CD4-positive, alpha-beta T cell treated with Interleukin-6 at 100 ng/mL for 8 hours (primary cell): ENCODE data around the gene KCNQ1.

ENCODE experiments used
- DNase-seq: peaks from one replicate; pipeline ENCODE4 v3.0.0-alpha.2; 2020; ENCODE audit warnings: mixed read lengths, low spot score

KCNQ1 gene

GRCh38 chr11:2825889-2826678 is 381.3 kb downstream of the KCNQ1 start:
- DNase-seq = no peak

DNA sequence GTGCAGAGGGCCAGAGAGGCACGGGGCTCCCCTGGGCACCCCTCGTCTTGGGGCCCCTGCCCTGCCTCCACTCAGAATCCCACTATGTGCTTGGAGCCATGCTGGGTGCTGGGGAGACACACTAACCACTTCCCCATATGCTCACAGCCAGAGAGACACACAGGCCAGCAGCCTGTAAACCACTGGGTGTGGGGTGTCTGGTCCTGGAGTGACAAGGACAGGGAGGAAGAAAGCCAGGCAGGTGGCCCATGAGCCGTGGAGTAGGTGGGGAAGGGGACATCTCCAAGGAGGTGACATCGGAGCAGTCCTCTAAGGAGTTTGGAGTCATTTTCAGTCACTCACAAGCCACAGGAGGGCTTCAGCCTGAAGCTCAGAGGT is 381.9 kb downstream of the KCNQ1 start:
- DNase-seq = no peak

DNA sequence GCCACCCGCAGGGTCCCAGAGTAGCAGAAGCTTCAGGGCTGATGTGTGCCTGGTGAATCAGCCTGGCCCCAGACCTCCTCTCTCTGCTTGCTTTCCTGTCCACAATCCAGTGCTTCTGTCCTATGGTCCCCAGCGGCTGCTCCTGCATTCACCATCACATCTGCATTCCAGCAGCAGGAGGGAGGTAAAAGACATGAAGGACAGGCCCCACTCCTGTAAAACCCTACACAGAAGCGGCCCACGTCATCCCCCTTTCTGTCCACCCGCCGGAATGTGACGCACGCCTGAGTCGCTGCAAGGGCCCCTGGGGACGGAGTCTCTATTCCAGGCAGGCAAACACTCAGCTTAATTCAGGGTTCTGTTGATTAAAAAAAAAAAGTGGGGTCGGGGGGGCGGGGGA is 382.4 kb downstream of the KCNQ1 start:
- DNase-seq = no peak

DNA sequence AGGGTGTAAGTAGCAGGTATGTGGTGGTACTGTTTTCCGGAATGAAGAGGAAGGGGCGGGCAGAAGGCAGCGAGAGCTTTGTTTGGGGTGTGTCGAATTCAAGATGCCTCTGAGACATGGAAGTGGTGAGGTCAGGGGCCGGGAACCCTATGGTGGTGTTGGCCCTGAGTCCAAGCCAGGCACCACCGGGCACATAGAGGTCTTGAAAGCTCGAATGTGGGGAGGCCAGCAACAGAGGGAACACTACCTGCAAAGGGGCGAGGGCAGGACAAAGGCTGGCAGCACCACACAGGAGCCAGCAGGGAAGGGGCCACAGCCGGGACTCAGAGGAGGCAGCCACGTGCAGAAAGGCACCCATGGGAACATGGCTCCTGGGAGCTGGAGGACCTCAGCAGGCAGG is 383.0 kb downstream of the KCNQ1 start:
- no peak for DNase-seq

DNA sequence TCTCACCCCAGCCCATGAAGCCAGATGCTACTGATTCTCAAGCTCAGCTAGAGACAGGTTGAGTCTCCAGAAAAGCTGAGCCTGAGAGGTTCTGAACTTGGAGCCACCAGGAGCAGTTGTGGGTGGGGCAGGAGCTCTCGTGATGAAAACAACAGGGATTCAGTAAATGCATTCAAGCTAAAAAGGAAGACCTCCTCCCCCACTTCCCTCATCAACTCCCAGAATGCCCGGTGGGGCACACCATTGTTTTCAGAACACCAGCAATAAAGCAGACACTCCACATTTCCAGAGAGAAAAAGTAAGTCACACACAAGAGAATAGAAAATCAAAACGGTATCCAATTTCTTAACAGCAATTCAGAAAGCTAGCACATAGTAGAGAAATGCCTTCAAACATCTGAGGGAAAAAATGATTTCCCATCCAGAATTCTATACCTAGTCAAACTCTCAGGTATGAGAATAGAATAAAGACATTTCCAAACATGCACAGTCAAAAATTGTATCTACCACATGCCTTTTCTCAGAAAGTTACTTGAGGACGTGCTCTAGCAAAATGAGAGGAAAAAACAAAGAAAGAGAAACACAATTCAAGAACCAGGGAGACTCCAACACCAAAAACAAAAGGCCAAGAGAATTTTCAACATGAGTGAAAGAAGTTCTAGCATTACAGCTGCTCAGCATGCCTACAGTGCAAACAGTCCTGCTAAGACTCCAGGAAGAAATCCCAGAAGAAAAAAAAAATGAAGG is 383.9 kb downstream of the KCNQ1 start:
- no peak for DNase-seq

- DNase-seq = no peak
Observed at GRCh38 chr11:2830030-2830812, 385.4 kb downstream of the KCNQ1 start.

GRCh38 chr11:2830886-2831285 is 386.1 kb downstream of the KCNQ1 start:
- no peak for DNase-seq

DNA sequence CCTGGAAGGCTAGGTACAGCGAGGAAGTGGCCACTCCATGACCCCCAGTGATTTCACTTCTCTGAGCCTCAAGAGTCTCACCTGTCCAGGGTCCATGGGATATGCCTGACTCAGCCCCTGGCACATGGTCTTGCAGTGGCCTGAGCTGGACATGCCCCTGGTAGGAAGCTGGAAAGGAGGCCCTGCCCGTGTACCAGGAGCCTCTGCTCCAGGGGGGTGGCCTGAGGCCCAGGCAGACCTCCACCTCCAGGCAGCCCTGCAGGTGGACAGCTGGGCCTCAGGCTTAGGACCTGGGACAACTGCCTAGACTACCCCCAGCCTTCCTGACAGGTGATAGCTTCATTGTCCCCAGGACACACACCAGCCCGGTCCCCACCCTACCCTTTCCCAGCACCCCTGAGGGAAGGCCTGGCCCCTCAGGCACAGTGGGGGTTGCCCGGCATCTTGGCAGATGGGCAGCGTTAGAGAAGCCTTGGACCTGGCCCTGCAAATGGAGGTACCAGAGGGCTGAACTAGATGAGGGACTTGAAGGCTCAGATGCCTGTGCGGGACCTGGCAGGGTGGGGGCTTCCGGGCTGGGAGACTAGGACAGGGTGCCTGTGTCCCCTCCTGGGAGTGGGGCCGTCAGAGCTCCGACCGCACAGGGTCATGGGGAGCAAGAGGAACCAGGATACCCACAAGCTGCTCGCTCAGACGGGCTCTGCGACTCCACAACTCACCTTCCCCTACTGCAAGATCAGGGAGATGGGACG is 387.1 kb downstream of the KCNQ1 start:
- DNase-seq = no peak

DNA sequence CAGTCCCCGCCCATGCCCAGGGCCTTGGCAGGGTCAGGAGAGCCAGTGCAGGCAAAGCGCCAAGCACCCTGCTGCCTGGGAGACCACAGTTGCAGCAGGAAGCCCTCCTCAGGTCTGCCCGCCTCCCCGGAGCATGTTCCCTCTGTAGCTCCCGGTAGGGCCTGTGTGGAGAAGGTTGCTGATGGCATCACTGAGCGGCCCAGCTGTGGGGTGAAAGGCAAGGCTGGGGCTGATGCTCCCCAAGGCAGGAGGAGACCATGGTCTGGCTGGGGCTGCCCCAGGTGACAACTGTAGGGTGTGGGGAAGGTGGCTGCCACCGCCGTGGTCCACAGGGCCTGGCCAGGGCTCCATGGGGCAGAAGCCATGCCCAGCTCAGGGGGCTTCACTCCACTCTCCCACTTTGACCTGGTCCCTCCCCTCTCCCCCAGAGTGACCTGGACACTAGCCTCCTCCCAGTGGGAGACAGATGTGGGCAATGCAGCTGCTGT is 387.8 kb downstream of the KCNQ1 start:
- DNase-seq = no peak

GRCh38 chr11:2833051-2833715 is 388.4 kb downstream of the KCNQ1 start:
- DNase-seq = no peak

- DNase-seq = no peak
Observed at GRCh38 chr11:2833716-2834502, 389.1 kb downstream of the KCNQ1 start.

GRCh38 chr11:2834503-2835273 is 389.9 kb downstream of the KCNQ1 start:
- DNase-seq = no peak

DNA sequence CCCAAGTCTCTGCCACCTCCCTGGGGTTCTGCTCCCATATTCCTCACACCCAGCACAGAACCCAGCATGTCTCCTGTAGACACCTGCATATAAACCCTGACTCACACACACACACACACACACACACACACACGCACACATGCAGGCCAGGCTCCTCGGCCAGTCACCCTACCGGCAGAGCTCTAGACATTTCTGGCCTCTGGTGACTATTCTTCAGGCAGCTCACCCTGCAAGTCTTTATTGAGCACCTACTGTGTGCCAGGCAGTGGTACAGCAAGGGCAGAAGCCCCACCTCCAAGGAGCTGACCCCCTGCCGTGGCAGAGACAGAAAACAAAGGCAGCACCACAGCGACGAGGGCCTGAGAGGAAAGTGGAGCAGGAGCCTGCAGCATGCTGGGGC is 390.5 kb downstream of the KCNQ1 start:
- no peak for DNase-seq

GRCh38 chr11:2835751-2836150 is 390.9 kb downstream of the KCNQ1 start:
- DNase-seq = no peak

DNA sequence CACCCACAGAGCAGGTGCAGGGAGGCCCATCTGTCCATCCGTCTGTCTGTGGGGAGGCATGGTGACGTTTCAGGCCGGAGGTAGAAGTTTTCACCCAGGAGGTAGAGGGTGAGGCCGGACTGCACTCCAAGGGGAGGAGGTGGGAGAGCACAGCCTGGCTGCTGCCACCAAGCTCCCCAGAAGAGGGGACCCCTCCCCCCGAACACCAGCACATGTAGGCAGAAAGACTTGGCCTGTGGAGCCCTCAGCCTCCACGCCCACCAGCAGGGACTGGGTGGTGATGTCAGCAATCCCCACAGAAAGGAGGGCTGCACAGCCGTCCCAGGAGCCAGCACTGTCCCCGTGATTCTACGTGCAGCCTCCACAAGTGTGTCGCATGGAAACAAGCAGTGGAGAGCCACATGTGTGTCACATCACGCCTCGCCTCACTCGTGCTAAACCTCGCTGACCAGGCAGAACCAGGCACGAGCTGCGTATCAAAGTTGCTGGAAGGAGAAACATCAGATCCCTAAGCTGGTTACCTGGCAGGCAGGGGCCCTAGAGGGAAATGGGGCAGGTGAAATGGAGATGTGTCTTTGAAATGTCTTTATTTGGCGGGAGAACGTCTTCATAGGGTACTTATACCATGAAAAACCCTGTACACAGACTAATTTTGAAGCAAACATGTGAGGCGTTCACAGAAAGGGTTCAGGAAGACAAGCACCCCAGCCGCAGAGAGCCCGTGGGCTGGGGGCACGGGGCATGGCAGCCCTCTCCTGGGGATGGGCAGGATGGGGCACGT is 391.7 kb downstream of the KCNQ1 start:
- DNase-seq = no peak

DNA sequence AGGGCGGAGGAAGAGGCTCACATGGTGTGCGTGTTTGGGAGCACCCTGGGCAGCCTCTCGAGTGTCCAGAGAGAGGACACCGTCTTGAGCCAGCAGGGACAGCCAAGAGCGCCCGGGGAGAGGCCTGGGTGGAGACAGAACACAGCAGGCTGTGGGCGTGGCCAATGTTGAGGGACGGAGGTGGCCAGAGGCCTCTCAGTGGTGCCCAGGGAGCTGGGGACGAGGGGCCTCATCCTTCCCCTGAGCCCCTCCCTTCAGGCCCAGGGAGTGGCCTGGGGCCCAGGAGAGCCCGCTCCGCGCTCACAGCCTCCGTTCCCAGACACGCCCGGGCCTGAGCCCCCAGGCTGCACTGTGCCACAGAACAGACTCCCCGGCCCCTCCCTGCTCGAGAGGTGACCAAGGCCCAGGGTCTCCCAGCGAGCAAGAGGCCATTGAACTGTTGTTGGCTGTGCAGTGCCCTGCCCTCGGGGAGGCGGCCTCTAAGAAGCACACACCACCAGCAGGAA is 392.3 kb downstream of the KCNQ1 start:
- no peak for DNase-seq

DNA sequence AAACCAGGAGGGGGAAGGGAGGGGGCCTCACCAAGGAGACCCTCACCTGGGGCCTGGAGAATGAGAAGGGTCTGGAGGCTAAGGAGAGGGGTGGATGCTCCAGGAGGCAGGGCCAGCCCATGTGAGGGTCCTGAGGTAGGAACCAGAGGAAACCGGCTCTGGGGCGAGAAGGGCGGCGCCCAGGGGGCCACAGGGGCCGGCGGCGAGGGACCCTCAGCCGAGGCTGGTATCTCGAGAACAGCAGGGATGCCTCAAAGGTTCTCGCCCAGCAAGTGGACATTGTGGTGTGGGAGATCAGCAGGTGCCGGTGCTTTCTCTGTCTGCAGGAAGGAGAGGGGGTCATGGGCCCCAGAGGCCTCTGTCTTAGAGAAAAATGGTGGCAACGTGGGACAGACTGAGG is 392.8 kb downstream of the KCNQ1 start:
- no peak for DNase-seq

GRCh38 chr11:2838091-2838490 is 393.3 kb downstream of the KCNQ1 start:
- no peak for DNase-seq
